ENCODE data around the gene CASP2.
A peak's percentile ranks its signal among the peaks of the same experiment; 100 is the strongest.

The CASP2 gene

DNA sequence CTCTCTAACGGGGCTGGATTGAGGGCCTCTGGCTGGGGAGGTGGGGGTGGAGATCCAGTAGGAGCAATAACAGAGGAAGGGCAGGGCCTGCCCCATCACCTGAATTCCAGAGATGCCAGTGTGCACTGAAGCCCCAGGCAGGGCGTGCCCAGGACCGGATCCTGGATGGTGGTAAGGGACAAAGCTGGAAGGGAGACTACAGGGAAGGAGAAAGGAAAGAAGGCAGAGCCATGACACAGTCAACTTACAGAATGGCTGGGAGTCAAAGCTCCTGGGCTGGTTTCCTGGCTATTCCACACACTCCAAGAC is 2.7 kb upstream of the CASP2 start:
- Histone ChIP-seq H3K27me3 (replicated peaks; ENCODE audit: control insufficient read depth, insufficient read depth, low read length) (no peaks in the 10 kb centered on the region), H3K4me3 (replicated peaks; ENCODE audit: low read depth, low read length) (no peak overlapping the region), H3K36me3 (ENCODE audit: control insufficient read depth, insufficient read depth, low read length) (no peaks in the 10 kb centered on the region)
- DNase-seq (ENCODE audit: extremely low read depth, insufficient read length): no peak
- TF ChIP-seq, protein P1, sequence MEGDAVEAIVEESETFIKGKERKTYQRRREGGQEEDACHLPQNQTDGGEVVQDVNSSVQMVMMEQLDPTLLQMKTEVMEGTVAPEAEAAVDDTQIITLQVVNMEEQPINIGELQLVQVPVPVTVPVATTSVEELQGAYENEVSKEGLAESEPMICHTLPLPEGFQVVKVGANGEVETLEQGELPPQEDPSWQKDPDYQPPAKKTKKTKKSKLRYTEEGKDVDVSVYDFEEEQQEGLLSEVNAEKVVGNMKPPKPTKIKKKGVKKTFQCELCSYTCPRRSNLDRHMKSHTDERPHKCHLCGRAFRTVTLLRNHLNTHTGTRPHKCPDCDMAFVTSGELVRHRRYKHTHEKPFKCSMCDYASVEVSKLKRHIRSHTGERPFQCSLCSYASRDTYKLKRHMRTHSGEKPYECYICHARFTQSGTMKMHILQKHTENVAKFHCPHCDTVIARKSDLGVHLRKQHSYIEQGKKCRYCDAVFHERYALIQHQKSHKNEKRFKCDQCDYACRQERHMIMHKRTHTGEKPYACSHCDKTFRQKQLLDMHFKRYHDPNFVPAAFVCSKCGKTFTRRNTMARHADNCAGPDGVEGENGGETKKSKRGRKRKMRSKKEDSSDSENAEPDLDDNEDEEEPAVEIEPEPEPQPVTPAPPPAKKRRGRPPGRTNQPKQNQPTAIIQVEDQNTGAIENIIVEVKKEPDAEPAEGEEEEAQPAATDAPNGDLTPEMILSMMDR (IDR thresholded peaks at IDR 0.05; ENCODE audit: insufficient read depth, low read length, poor library complexity, severe bottlenecking): no peak

DNA sequence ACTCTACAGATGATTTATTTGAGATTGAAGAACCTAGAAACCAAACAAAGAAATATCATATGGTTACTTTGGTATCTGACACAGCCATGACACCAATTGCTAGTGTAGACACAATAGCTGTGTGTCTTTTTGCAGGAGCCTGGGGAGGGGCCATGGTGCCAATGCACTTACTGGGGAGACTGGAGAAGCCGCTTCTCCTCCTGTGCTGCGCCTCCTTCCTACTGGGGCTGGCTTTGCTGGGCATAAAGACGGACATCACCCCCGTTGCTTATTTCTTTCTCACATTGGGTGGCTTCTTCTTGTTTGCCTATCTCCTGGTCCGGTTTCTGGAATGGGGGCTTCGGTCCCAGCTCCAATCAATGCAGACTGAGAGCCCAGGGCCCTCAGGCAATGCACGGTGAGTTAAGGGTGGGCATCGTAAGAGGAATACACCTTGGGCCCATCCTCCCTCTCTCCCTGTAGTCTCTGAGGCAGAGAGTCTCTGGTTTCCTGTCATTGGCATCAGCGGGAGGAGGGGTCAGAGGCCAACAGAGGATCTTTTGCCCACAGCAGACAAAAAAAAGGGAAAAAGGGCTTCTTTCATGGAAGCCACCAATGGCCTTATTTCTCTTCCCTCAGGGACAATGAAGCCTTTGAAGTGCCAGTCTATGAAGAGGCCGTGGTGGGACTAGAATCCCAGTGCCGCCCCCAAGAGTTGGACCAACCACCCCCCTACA is 2.2 kb upstream of the CASP2 start:
- Histone ChIP-seq H3K4me3 (replicated peaks; ENCODE audit: low read depth, low read length) (no peak overlapping the region), H3K36me3 (ENCODE audit: control insufficient read depth, insufficient read depth, low read length) (no peaks in the 10 kb centered on the region), H3K27me3 (replicated peaks; ENCODE audit: control insufficient read depth, insufficient read depth, low read length) (no peaks in the 10 kb centered on the region)
- TF ChIP-seq, protein P1 (IDR thresholded peaks at IDR 0.05; ENCODE audit: insufficient read depth, low read length, poor library complexity, severe bottlenecking): no peak
- no peak for DNase-seq (ENCODE audit: extremely low read depth, insufficient read length)

DNA sequence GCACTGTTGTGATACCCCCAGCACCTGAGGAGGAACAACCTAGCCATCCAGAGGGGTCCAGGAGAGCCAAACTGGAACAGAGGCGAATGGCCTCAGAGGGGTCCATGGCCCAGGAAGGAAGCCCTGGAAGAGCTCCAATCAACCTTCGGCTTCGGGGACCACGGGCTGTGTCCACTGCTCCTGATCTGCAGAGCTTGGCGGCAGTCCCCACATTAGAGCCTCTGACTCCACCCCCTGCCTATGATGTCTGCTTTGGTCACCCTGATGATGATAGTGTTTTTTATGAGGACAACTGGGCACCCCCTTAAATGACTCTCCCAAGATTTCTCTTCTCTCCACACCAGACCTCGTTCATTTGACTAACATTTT is 1.6 kb upstream of the CASP2 start:
- H3K27me3 ChIP-seq (replicated peaks; ENCODE audit: control insufficient read depth, insufficient read depth, low read length): no peaks in the 10 kb centered on the region
- no peak for DNase-seq (ENCODE audit: extremely low read depth, insufficient read length)
- TF ChIP-seq, protein P1 (IDR thresholded peaks at IDR 0.05; ENCODE audit: insufficient read depth, low read length, poor library complexity, severe bottlenecking): no peak
- no peak overlapping the region for H3K4me3 ChIP-seq (replicated peaks; ENCODE audit: low read depth, low read length)
- no peaks in the 10 kb centered on the region for H3K36me3 ChIP-seq (ENCODE audit: control insufficient read depth, insufficient read depth, low read length)

DNA sequence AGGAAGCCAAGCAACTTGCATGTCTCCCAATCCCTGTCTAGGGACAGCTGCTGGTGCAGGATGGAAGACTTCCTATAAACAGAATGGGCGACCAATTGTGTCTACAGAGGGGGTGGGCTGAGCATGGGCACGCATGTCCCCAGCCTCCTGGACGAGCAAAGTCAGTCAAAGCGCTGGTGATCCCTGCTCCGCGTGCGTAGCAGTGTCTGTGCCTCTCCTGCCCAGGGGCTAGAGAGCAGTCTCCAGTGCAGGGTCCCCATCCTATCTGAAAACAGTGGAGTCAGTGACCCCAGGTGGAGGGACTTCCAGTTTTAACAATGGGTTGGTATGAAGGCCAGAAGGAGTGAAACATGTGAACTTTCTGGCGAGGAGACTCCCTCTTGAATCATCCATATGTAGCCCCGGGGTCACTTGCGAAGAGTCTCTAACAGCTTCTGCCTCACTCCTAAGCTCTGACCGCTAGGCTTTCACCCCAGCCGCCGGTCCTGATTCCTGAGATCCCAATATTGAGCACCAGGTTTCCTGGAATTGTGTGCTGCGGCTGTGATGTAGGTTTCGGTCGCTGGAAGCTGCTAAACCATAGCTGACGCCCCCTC is 714 bp upstream of the CASP2 start:
- Histone ChIP-seq H3K36me3 (ENCODE audit: control insufficient read depth, insufficient read depth, low read length) (no peaks in the 10 kb centered on the region), H3K4me3 (replicated peaks; ENCODE audit: low read depth, low read length) (peak overlapping the region; percentile 23), H3K27me3 (replicated peaks; ENCODE audit: control insufficient read depth, insufficient read depth, low read length) (no peaks in the 10 kb centered on the region)
- TF ChIP-seq, protein P1 (IDR thresholded peaks at IDR 0.05; ENCODE audit: insufficient read depth, low read length, poor library complexity, severe bottlenecking): no peak
- no peak for DNase-seq (ENCODE audit: extremely low read depth, insufficient read length)

DNA sequence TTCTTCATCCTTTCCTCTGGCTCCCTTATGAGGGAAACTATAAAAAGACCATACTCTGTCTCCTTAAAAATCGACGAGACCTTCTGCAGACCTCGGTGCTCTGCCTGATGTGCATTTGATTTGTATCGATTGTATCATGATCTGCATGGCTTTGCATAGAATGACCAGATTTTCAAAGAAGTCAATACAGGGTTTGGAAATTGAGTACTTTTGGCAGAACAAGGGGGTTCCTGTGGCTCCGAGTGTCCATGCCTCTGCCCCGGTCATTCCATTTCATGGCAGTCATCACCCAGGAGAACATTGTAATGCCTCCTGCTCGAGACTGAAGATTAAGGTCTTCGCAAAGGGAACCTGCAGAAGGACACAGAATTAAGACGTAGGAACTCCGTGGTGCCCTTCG is 685 bp downstream of the CASP2 start:
- no peaks in the 10 kb centered on the region for H3K27me3 ChIP-seq (replicated peaks; ENCODE audit: control insufficient read depth, insufficient read depth, low read length)
- TF ChIP-seq, protein P1 (IDR thresholded peaks at IDR 0.05; ENCODE audit: insufficient read depth, low read length, poor library complexity, severe bottlenecking): no peak
- H3K36me3 ChIP-seq (ENCODE audit: control insufficient read depth, insufficient read depth, low read length): 0 out of 2 replicates have a peak, but pooled peaks cover 2% of the 10 kb centered on the region
- no peak for DNase-seq (ENCODE audit: extremely low read depth, insufficient read length)
- peak overlapping the region; percentile 91 for H3K4me3 ChIP-seq (replicated peaks; ENCODE audit: low read depth, low read length)

All from GM06990 (cell line).